GM20000 (cell line): Measurements from ENCODE around the gene APOE.

Experiments used
- DNase-seq: peaks from one replicate; pipeline ENCODE4 v3.0.0; 2012; ENCODE audit warnings: low spot score
- CTCF ChIP-seq: IDR thresholded peaks from 2 replicates; pipeline ENCODE4 v1.5.1; 2012; ENCODE audit warnings: mild to moderate bottlenecking, control low read depth; ENCODE audit errors: extremely low read depth, missing control alignments

APOE gene

GRCh38 chr19:44954649-44955504 is 49.3 kb downstream of the APOE start, which contains the start of gene CLPTM1:
CLPTM1 (plus strand) TSS chr19:44955380; CDS start chr19:44955396, 16 bp downstream.
- DNase-seq, result peak; percentile 98
- no peak for TF ChIP-seq CTCF

- no peak for TF ChIP-seq CTCF
- no peak for DNase-seq
Observed at GRCh38 chr19:44955505-44956439, 50.2 kb downstream of the APOE start.

GRCh38 chr19:44957526-44957925 is 51.9 kb downstream of the APOE start:
- no peak for DNase-seq
- no peak for TF ChIP-seq CTCF

GRCh38 chr19:44958090-44958489 is 52.5 kb downstream of the APOE start:
- no peak for TF ChIP-seq CTCF

More at GRCh38 chr19:44958090-44958489, 52.5 kb downstream of the APOE start:
- DNase-seq, result no peak
